NCI-H2227 (cell line): ENCODE measurements around the gene PCGF3.
"Not testable (repeated sequence)": the region's sequence is repeated elsewhere in the genome, so short reads cannot be mapped to it uniquely, and the experiment has no call there.

Experiments
- DNase-seq: peaks from one replicate; lab custom pipeline; 2025; ENCODE audit not compliant: unreplicated experiment; lab: John Stamatoyannopoulos, UW

PCGF3 gene

DNA sequence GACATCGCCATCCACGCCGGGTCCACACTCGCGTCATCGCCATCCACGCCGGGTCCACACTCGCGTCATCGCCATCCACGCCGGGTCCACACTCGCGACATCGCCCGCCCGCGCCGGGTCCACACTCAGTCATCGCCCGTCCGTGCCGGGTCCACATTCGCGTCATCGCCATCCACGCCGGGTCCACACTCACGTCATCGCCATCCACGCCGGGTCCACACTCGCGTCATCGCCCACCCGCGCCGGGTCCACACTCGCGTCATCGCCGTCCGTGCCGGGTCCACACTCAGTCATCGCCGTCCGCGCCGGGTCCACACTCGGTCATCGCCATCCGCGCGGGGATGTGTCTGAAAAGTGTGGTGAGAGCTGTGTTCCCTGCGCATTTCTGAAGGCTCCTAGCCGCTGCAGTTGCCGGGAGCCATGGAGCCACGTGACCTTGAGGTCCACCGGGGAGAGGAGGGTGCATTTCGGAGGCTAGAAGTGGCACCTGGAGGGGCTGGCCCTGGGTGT is 17.3 kb downstream of the PCGF3 start:
- DNase-seq: no peak

DNA sequence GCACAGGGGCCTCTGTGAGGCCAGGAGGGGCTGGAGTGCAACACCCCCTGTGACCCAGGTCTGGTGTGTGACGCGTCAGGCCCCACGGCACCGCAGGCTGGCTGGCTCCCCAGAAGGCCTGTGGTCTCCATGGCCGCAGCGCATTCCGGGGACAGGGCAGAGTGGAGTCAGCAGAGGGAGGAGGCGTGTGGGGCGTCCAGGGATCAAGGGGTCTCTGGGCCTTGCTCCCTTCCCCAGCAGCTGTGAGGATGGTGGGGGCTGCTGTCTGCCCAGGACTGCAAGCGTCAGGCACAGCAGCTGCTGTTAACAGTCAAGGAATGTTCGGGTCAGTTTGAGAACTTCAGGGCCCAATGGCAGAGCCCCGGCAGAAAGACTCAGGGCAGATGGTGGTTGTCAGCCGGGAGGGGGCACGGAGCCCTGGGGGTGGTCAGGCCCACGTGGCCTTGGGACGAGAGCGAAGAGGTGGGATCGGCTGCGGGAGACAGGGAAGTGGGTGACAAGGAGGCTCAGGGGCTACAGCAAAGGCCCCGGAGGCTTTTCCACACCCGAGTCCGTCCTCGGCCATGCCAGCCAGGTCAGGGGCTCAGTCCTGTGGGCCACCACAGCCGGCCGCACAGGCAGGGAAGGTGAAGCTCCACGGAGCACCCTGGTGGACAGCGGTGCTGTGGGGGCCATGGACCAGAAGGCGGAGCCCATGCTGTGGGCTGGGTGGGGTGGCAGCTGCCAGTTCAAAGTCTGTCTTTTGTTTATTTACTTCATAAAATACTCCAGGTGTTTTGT is 18.3 kb downstream of the PCGF3 start:
- DNase-seq: no peak

DNA sequence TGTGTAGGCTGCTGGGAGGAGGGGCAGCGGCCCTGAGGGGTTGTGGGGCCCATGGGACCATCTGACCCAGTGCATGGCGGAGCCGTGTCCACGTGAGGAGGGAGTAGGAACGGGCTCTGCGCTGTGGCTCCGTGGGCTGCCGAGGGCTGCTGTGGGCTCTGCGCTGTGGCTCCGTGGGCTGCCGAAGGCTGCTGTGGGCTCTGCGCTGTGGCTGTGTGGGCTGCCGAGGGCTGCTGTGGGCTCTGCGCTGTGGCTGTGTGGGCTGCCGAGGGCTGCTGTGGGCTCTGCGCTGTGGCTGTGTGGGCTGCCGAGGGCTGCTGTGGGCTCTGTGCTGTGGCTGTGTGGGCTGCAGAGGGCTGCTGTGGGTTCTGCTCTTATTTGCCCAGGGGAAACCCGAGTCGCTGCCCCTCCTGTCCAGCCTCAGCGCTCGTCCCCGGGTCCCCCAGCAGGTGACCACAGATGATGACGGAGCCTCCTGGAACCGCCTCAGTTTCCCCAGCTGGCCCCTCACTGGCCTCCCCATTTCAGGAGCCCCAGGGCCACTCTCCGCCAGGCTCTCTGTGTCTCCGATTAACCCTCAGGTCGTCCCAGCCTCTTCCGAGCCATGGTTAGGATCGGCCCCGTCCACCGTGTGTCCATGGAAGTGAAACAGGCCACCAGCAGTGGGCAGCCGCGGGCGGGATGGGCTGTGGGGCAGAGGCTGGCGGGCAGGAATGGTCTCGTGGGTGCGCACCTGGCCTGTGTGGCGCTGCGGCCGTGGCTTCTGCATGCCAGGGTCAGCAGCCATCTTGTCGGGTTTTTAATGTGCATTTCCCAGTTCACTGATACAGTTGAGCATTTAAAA is 20.0 kb downstream of the PCGF3 start:
- no peak for DNase-seq

DNA sequence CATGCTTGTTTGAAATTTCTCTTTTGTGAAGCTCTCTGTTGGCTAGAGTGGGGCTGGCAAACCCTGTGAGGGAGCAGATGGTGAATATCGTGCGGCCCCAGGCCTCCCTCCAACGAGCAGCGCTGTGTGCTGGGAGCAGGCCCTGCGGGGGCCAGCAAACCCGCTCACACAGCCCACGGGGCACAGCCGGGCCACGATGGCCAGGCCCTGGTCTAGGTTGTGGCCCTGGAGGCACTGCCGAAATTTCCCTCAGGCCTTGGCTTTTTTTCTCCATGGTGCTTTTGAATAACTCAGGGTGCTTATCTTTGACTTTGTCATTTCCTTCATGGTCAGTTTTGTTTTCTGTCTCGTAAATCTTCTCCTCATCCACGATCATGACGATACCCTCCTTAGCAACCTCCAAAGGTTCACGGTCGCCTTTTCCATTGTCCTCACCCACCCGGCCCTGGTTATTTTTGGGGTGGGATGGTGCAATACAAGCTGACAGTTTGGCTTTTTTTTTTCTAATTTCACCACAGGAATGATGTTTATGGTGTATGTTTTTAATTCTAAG is 20.7 kb downstream of the PCGF3 start:
- DNase-seq: no peak

DNA sequence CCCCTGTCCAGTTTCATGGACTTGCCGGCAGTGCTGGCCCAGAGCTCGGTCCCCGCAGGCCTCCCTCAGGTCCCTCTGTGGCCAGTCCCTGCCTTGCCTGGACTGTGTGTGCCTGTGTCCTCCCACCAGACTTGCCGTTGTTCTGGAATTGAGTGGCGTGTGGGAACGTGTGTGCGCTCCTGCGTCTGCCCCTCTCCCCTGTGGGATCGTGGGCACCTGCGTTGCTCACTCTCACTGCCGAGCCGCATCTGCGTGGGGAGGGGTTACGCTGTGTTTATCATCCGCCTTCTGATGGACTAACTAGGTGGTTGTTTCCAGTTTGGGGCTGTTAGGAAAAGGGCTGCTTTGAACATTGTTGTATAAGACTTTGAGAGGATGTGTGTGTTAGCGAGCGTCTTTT is 21.2 kb downstream of the PCGF3 start:
- no peak for DNase-seq

DNA sequence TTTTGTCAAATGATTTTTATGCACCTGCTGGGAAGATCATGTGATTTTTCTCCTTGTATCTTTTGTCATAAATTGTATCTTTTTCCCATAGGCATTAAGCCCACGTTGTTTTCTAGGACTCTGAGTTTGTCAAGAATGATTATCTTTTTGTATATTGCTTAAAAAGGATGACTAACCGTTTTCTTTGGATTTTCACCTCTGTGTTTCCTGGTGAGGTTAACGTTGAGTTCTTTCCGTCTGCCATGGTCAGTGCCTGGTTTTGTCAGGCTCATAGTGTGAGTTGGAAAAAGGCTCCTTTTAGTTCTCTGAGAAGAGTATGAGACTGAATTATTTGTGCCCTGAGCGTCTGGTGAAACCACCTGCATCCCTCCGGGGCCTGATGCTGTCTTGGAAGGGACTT is 21.9 kb downstream of the PCGF3 start:
- no peak for DNase-seq

DNA sequence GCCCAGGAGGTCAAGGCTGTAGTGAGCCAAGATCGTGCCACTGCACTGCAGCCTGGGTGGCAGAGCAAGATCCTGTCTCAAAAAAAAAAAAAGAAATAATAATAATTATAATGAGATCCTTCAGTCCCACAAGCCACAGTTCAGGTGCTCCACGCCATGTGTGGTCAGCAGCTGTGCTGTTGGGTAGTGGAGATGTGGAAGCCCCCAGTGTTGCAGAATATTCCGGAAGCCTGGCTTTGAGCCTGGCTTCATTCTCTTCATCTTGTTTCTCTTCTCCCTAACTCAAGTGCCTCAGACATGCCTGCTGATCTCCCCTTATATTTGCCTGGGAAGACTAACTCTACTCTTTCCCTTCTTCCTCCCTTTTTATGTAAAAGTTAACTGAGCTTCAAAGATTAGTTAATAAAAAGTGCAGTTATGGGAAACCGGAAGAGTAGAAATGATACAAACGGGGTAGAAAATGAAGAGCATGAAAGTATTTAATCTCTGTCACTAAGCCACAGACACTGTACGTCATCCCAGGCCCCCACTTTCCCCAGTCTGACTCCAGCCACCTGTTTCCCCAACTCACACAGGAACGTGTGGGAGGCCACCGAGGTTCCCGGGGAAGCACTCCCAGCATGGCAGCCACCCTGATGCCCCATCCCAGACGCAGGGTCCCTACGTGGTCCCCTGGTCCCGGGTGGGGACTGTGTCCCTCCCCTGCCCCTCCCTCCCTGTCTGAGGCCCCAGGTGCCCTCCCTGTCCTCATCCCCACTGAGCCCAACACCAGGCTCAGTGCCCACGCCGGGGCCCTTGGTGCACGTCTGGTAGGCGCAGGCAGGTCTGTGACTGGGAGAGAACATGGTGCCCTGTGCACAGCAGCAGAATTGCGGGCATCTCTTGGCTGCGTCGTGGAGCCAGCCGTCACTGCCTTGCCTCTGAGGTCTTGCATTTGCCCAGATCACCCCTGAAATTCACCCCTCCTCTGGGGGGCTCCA is 24.0 kb downstream of the PCGF3 start:
- DNase-seq: no peak

DNA sequence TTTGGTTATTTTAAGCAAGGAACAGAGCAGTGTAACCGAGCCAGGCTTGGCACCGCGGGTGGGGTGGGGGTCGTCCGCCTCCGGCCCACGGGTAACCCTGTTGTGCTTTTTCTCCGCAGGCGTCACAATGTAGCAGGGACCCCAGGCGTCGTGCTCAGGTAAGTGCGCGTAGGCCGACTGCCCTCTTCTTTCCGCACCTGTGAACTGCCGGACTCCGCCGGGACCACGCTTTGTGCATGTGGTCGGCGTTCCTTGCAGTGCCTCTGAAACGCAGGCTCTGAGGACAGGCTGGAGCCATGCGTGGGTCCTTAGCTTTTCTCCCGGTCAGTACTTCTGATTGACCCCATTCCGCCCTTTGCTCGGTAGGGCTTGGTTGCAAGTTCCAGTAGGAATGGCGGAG is 24.9 kb downstream of the PCGF3 start:
- no peak for DNase-seq

DNA sequence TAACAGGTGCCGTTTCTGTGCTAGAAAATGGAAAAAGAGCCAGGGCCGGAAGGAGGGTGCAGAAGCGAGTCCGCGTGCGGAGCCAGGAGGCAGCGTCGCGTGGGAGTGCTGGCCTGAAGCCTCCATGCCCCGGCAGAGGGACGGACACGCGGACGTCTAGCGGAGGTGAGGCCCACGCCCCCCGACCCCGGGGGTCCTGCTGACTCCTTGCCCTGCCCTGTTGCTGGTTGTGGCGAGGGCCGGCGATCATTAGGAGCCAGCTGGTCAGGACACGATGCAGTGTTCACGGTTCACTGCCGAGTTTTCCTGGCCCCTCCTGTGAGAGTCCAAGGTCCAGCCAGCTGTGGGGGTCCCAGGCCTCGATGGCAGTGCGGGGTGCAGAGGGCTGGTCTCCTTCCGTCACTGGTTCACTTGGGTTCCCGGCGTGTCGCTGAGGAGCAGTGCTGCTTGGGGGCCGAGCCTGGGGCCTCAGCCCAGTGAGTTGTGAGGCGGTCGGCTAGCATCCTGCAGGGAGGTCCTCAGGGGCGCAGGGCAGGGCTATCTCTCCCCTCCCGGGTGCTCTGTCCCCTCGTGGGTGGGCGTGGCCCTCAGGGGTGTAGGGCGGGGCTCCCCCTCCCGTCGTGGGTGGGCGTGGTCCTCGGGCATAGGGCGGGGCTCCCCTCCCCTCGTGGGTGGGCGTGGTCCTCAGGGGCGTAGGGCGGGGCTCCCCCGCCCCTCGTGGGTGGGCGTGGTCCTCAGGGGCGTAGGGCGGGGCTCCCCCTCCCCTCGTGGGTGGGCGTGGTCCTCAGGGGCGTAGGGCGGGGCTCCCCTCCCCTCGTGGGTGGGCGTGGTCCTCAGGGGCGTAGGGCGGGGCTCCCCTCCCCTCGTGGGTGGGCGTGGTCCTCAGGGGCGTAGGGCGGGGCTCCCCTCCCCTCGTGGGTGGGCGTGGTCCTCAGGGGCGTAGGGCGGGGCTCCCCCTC is 25.6 kb downstream of the PCGF3 start:
- not testable (repeated sequence) for DNase-seq

DNA sequence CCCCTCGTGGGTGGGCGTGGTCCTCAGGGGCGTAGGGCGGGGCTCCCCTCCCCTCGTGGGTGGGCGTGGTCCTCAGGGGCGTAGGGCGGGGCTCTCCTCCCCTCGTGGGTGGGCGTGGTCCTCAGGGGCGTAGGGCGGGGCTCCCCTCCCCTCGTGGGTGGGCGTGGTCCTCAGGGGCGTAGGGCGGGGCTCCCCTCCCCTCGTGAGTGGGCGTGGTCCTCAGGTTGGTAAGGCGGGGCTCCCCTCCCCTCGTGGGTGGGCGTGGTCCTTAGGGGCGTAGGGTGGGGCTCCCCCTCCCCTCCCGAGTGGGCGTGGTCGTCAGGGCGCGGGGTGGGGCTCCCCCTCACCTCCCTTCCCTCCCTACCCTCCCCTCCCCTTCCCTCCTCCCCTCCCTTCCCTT is 26.3 kb downstream of the PCGF3 start:
- DNase-seq: not testable (repeated sequence)

DNA sequence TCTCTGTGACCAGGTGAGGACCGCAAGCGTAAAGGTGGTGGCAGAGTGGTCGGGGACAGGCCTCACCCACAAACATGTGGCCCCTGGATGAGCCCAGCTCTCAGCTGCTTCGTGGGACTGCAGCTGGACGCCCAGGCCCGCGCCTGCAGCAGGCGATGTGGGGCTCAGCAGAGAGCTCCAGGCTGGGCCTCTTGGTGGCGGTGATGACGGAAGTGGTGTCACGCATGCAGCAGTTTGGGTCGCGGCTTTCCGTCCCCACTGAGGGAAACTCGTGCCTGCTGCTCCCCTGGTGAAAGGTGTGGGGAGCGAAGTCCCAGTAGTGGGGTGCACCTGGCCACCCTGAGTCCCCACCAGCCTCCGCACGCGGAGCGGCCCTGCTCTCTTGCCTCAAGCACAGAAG is 26.9 kb downstream of the PCGF3 start:
- no peak for DNase-seq

DNA sequence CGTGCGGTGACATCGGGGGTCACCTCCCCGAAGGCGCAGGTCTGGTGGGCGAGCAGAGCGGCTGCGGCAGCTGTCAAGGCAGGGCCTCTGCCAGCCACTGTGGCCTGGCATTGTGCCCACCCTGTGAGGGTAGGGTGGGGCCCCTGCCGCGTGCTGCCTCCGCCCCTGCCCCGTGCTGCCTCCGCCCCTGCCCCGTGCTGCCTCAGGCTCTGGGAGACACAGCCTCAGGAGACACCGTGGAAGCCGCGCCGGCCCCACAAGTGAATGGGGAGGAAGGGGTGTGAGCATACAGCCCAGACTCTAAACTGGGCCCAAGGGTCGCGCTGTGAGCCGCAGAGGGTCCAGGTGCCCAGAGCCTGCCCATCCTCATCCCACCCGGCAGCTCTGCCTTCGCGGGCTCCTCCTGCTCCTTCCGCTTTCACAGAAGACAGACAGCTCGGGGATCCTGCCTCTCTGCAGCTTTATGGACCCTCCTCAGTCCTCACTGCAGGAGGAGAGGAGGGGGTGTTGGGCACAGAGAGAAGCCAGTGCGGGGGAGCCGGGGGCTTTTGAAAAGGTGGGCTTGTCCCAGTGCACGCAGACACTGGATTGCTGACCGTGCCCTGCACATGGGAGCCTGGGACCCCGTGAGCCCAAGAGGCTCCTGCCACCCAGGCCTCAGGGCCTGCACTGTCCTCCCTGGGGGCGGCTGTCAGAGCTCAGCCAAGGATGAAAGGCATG is 27.4 kb downstream of the PCGF3 start:
- no peak for DNase-seq

DNA sequence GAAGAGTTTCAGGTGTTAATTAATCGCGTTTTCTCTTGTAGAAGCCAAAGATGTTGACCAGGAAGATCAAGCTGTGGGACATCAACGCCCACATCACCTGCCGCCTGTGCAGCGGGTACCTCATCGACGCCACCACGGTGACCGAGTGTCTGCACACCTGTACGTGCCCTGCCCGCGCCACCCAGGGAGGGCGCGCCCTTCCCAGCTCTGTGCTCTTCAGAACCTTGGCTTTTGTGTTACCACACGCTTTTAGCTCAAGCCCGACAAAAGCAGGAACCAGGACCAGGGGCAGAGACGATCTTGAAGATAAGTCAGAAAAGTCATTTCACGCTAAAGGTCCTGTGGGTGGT is 28.0 kb downstream of the PCGF3 start:
- no peak for DNase-seq

DNA sequence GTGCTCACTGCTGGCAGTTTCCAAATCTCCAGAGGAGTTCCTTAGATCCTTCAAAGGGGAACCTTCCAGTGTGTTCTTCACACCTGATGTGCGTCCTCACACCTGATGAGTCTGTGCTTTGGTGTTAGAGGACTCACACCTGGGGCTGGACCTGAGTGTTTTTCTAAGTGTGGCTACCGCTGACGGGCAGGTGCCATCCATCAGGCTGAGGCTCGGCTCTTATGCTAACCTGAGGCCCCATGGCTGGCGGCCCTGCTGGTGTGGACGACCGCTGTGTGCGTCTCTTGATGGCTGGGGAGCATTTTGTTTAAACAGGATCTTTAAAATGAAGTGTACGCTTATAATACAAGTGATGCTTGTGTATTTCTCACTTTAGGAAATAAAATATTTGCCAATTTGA is 28.4 kb downstream of the PCGF3 start:
- no peak for DNase-seq

DNA sequence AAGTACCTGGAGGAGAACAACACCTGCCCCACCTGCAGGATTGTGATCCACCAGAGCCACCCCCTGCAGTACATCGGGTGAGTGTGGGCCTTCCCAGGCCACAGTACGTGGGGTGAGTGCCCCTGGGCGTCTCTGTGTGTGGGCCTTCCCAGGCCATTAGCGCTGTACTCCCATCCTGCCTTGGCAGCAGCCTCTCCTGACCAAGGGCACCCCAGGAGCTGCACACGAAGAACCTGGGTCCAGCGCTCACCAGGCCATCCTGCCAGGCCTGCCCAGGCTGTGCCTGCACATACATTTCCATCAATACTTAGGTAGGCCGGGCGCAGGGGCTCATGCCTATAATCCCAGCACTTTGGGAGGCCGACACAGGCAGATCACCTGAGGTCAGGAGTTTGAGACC is 29.3 kb downstream of the PCGF3 start:
- DNase-seq: no peak

DNA sequence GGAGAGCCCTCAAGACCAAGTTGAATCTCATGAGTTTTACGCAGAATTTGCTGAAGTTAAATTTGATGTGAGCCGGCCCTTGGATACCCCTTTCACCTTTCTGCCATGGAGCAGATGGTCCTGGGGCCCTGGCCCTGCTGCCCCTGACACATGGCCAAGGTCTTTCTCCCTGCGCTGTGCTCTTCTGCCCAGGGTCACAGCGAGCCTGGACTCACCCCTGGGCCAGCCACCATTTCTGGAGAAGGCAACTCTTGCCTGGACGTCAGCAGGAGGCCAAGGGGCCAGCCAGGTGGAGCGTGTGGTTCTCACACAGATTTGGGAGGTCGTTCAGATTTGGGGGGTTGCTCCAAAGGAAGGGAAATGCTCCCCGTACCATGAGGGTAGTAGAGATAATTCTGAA is 30.0 kb downstream of the PCGF3 start:
- DNase-seq: no peak

DNA sequence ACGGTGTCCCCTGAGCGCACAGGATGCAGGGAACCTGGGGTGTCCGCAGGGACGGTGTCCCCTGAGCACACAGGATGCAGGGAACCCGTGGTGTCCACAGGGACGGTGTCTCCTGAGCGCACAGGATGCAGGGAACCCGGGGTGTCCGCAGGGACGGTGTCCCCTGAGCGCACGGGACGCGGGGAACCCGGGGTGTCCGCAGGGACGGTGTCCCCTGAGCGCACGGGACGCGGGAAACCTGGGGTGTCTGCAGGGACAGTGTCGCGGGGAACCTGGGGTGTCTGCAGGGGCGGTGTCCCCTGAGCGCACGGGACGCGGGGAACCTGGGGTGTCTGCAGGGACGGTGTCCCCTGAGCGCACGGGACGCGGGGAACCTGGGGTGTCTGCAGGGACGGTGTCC is 30.9 kb downstream of the PCGF3 start:
- DNase-seq: not testable (repeated sequence)

DNA sequence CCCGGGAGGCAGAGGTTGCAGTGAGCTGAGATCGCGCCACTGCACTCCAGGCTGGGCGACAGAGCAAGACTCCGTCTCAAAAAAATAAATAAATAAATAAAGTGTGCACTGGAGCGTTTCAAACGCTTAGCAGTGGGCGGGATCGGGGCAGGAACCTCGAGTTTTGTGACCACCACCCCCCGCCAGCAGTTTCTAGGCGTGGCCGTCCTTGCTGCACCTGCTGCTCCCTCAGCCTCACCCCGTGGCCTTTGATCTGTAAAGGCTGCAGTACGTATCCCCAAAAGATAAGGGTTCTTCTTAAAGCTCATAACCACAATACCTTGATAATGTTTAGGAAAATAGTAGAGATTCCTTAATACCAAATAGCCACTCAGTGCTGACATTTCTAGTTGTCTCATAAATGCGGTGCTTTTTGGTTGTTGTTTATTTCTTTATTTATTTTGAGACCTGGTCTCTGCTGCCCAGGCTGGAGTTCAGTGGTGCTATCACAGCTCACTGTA is 33.2 kb downstream of the PCGF3 start:
- DNase-seq: no peak

DNA sequence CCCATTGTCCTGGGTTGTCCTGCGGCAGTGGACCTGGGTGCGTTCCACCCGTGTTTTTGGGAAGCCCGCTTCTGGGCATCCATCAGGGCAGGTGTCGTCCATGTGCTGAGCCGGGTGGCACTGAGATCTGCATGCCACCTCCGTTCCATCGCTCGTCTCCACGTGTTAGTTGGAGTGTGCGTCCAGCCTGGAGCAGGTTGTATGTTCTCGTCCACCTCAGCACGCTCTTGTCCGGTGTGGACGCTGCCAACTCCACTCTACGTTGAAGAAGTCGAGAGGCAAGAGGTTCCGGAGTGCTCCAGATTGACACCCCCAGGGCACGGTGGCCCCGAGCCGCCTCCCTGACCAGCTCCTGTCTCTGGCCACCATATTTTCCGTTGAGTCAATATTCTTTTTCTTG is 33.9 kb downstream of the PCGF3 start:
- DNase-seq: no peak
